ENCODE data around the gene TMEM260. TPM values are rescaled to one million over a fixed set of nuclear protein-coding genes. Genes with fewer than 3 reads are reported as not detected.

The TMEM260 gene
- total and polyA plus RNA-seq, 10 of the 15 experiments (the other 5 are each of a cell fraction or from before 2014, with no cell fraction given): 3.2 to 13.6 (median 11.0) TPM

DNA sequence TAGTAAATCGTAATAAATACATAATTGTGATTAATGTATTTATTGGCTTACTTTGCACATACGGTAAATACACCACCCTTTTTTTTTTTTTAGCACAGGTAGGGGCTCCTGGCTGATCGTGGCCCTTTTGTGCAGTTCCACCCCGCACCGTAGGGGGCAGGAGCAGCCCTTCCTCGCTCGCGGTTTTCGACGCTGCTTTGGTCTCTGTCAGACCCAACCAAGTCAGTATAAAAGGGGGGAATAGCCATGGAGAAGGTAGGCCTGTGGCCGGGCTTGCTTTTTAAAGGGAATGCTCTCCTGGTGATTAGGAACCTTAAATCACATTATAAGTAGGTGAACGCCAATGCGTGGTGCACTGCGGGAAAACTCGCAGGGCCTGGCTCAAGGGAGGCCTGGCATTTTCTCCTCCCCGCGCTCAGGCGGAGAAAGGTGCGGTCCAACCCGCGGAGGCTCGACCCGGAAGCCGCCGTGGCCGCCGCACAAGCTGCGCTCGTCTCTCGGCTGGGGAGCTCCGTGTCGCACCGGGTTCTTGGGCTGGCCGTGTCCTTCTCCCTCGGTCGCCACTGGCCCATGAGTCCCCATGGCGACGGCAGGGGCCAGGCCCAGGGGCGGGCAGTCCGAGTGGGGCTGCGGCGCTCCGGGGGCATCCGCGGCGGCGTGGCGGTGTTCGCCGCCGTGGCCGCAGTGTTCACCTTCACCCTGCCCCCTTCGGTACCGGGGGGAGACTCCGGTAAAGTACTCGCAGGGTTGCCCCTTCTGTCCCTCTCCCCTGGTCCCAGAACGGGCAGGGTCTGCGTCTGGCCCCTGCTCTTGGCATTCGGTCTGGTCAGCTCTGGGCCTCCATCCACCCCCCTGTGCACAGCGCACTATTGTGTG is at the start of gene TMEM260 (continued):
- TF ChIP-seq, protein P1, sequence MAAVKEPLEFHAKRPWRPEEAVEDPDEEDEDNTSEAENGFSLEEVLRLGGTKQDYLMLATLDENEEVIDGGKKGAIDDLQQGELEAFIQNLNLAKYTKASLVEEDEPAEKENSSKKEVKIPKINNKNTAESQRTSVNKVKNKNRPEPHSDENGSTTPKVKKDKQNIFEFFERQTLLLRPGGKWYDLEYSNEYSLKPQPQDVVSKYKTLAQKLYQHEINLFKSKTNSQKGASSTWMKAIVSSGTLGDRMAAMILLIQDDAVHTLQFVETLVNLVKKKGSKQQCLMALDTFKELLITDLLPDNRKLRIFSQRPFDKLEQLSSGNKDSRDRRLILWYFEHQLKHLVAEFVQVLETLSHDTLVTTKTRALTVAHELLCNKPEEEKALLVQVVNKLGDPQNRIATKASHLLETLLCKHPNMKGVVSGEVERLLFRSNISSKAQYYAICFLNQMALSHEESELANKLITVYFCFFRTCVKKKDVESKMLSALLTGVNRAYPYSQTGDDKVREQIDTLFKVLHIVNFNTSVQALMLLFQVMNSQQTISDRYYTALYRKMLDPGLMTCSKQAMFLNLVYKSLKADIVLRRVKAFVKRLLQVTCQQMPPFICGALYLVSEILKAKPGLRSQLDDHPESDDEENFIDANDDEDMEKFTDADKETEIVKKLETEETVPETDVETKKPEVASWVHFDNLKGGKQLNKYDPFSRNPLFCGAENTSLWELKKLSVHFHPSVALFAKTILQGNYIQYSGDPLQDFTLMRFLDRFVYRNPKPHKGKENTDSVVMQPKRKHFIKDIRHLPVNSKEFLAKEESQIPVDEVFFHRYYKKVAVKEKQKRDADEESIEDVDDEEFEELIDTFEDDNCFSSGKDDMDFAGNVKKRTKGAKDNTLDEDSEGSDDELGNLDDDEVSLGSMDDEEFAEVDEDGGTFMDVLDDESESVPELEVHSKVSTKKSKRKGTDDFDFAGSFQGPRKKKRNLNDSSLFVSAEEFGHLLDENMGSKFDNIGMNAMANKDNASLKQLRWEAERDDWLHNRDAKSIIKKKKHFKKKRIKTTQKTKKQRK (IDR thresholded peaks at IDR 0.05; ENCODE audit: low read depth, low read length): no peak
- TF ChIP-seq DPF2 (IDR thresholded peaks at IDR 0.05): peak; percentile 80
- peak; percentile 97 for TF ChIP-seq STAT1 (conservative IDR thresholded peaks at IDR 0.05)
- TF ChIP-seq FOXK2 (IDR thresholded peaks at IDR 0.05): peak; percentile 99
- no peak for TF ChIP-seq SREBF2 (IDR thresholded peaks at IDR 0.05; ENCODE audit: low read length)
- TF ChIP-seq ESRRA (IDR thresholded peaks at IDR 0.05; ENCODE audit: low read length): peak; percentile 61; the same call in 1 of the 2 replicates
- no peak for TF ChIP-seq SMAD1 (IDR thresholded peaks at IDR 0.05; ENCODE audit: low read depth, partially characterized antibody)
- peak; percentile 76; the same call in 1 of the 2 replicates for TF ChIP-seq BACH1 (IDR thresholded peaks at IDR 0.05; ENCODE audit: borderline replicate concordance)
- TF ChIP-seq HDAC6 (IDR thresholded peaks at IDR 0.05; ENCODE audit: unreplicated experiment): peak; percentile 56
- TF ChIP-seq, protein P2, sequence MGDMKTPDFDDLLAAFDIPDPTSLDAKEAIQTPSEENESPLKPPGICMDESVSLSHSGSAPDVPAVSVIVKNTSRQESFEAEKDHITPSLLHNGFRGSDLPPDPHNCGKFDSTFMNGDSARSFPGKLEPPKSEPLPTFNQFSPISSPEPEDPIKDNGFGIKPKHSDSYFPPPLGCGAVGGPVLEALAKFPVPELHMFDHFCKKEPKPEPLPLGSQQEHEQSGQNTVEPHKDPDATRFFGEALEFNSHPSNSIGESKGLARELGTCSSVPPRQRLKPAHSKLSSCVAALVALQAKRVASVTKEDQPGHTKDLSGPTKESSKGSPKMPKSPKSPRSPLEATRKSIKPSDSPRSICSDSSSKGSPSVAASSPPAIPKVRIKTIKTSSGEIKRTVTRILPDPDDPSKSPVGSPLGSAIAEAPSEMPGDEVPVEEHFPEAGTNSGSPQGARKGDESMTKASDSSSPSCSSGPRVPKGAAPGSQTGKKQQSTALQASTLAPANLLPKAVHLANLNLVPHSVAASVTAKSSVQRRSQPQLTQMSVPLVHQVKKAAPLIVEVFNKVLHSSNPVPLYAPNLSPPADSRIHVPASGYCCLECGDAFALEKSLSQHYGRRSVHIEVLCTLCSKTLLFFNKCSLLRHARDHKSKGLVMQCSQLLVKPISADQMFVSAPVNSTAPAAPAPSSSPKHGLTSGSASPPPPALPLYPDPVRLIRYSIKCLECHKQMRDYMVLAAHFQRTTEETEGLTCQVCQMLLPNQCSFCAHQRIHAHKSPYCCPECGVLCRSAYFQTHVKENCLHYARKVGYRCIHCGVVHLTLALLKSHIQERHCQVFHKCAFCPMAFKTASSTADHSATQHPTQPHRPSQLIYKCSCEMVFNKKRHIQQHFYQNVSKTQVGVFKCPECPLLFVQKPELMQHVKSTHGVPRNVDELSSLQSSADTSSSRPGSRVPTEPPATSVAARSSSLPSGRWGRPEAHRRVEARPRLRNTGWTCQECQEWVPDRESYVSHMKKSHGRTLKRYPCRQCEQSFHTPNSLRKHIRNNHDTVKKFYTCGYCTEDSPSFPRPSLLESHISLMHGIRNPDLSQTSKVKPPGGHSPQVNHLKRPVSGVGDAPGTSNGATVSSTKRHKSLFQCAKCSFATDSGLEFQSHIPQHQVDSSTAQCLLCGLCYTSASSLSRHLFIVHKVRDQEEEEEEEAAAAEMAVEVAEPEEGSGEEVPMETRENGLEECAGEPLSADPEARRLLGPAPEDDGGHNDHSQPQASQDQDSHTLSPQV (IDR thresholded peaks at IDR 0.05): no peak
- TF ChIP-seq, protein P3, sequence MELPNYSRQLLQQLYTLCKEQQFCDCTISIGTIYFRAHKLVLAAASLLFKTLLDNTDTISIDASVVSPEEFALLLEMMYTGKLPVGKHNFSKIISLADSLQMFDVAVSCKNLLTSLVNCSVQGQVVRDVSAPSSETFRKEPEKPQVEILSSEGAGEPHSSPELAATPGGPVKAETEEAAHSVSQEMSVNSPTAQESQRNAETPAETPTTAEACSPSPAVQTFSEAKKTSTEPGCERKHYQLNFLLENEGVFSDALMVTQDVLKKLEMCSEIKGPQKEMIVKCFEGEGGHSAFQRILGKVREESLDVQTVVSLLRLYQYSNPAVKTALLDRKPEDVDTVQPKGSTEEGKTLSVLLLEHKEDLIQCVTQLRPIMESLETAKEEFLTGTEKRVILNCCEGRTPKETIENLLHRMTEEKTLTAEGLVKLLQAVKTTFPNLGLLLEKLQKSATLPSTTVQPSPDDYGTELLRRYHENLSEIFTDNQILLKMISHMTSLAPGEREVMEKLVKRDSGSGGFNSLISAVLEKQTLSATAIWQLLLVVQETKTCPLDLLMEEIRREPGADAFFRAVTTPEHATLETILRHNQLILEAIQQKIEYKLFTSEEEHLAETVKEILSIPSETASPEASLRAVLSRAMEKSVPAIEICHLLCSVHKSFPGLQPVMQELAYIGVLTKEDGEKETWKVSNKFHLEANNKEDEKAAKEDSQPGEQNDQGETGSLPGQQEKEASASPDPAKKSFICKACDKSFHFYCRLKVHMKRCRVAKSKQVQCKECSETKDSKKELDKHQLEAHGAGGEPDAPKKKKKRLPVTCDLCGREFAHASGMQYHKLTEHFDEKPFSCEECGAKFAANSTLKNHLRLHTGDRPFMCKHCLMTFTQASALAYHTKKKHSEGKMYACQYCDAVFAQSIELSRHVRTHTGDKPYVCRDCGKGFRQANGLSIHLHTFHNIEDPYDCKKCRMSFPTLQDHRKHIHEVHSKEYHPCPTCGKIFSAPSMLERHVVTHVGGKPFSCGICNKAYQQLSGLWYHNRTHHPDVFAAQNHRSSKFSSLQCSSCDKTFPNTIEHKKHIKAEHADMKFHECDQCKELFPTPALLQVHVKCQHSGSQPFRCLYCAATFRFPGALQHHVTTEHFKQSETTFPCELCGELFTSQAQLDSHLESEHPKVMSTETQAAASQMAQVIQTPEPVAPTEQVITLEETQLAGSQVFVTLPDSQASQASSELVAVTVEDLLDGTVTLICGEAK (IDR thresholded peaks at IDR 0.05; ENCODE audit: borderline replicate concordance): peak; percentile 57; the same call in 1 of the 2 replicates
- TF ChIP-seq NFYB (IDR thresholded peaks at IDR 0.05; ENCODE audit: insufficient read depth, low read depth, low read length): no peak
- TF ChIP-seq POLR2AphosphoS2 (IDR thresholded peaks at IDR 0.05; ENCODE audit: low read depth, low read length): peak; percentile 92; the same call in 1 of the 2 replicates
- peak; percentile 100 for TF ChIP-seq ATF7 (IDR thresholded peaks at IDR 0.05; ENCODE audit: low read depth)
- TF ChIP-seq RB1 (IDR thresholded peaks at IDR 0.05; ENCODE audit: borderline replicate concordance): peak; percentile 83
- peak; percentile 75 for TF ChIP-seq SP1 (IDR thresholded peaks at IDR 0.05; ENCODE audit: low read depth, low read length)
- TF ChIP-seq KLF5 (IDR thresholded peaks at IDR 0.05; ENCODE audit: partially characterized antibody): peak; percentile 100
- peak; percentile 97 for TF ChIP-seq TAF1 (IDR thresholded peaks at IDR 0.05; ENCODE audit: borderline replicate concordance, low read depth, low read length)

Data from GM12878 (cell line).